Activated CD8-positive, alpha-beta memory T cell treated with anti-CD3 and anti-CD28 coated beads, Interleukin-2, amount 50 U/mL, for 1 hour (primary cell): Measurements from ENCODE around the gene FBXO41.

Experiments used
- DNase-seq: peaks from one replicate; pipeline ENCODE4 v3.0.0-alpha.2; 2020; ENCODE audit errors: extremely low read depth

Gene FBXO41

GRCh38 chr2:73284296-73285158 lies at the start of gene FBXO41:
TSS of gene FBXO41 (minus strand) at chr2:73284478. CDS start at chr2:73269630, 14,848 bp downstream.
- DNase-seq: no peak

GRCh38 chr2:73334045-73334444 lies 49.8 kb upstream of the FBXO41 start:
- DNase-seq: no peak

- no peak for DNase-seq
These were observed 49.3 kb upstream of the FBXO41 start for GRCh38 chr2:73333564-73333963.

- no peak for DNase-seq
These were observed 39.9 kb upstream of the FBXO41 start for GRCh38 chr2:73324126-73324725.

- no peak for DNase-seq
These were observed 39.3 kb upstream of the FBXO41 start for GRCh38 chr2:73323551-73323950.

- DNase-seq: no peak
These were observed 30.2 kb upstream of the FBXO41 start for GRCh38 chr2:73314441-73314840.

GRCh38 chr2:73307720-73308119 lies 23.4 kb upstream of the FBXO41 start:
- no peak for DNase-seq

- no peak for DNase-seq
These were observed 17.4 kb upstream of the FBXO41 start for GRCh38 chr2:73301636-73302035.

- DNase-seq: no peak
These were observed 16.6 kb upstream of the FBXO41 start for GRCh38 chr2:73300926-73301325.

- DNase-seq: no peak
These were observed 13.3 kb upstream of the FBXO41 start for GRCh38 chr2:73297586-73297985.

- DNase-seq: no peak
These were observed 12.9 kb upstream of the FBXO41 start for GRCh38 chr2:73297151-73297559.

GRCh38 chr2:73295751-73296400 lies 11.6 kb upstream of the FBXO41 start:
- no peak for DNase-seq

GRCh38 chr2:73294239-73294638 lies 10.0 kb upstream of the FBXO41 start:
- no peak for DNase-seq

GRCh38 chr2:73293534-73294171 lies 9.4 kb upstream of the FBXO41 start, which contains the start of gene EGR4:
TSS of gene EGR4 (minus strand) at chr2:73293548. CDS start at chr2:73293317, 231 bp downstream.
- DNase-seq: peak; percentile 76

GRCh38 chr2:73292906-73293533 lies 8.7 kb upstream of the FBXO41 start:
- no peak for DNase-seq

GRCh38 chr2:73292316-73292905 lies 8.1 kb upstream of the FBXO41 start:
- no peak for DNase-seq

GRCh38 chr2:73291461-73292315 lies 7.4 kb upstream of the FBXO41 start:
- no peak for DNase-seq

- DNase-seq: no peak
These were observed 6.8 kb upstream of the FBXO41 start for GRCh38 chr2:73291093-73291460.

GRCh38 chr2:73290049-73290839 lies 6.0 kb upstream of the FBXO41 start:
- DNase-seq: no peak

GRCh38 chr2:73289304-73289703 lies 5.0 kb upstream of the FBXO41 start:
- DNase-seq: no peak
